SJSA1 (cell line): ENCODE data around the gene MARF1. TPM values are rescaled to one million over a fixed set of nuclear protein-coding genes. Genes with fewer than 3 reads are reported as not detected.

Experiments
- DNase-seq, 2 experiments: peaks; one replicate each; pipeline ENCODE4 v3.0.0-alpha.2; 2015 to 2020; ENCODE audit warnings: low spot score in 2 of 2, low read depth in 1 of 2
- H3K27ac ChIP-seq: fragments of 250-450 bp; sonication (Bioruptor Pico); 2 replicates; pipeline ENCODE4 v1.5.1; 2020; ENCODE audit warnings: mild to moderate bottlenecking, moderate library complexity
- H3K27me3 ChIP-seq: fragments of 250-450 bp; sonication (Bioruptor Pico); replicated peaks from 2 replicates; pipeline ENCODE4 v1.5.1; 2020; ENCODE audit warnings: mild to moderate bottlenecking, moderate library complexity
- H3K36me3 ChIP-seq: fragments of 250-450 bp; sonication (Bioruptor Pico); 2 replicates; pipeline ENCODE4 v1.5.1; 2020; ENCODE audit warnings: mild to moderate bottlenecking
- H3K4me1 ChIP-seq: fragments of 250-450 bp; sonication (Bioruptor Pico); replicated peaks from 2 replicates; pipeline ENCODE4 v1.6.1; 2021; ENCODE audit warnings: mild to moderate bottlenecking
- H3K4me3 ChIP-seq: fragments of 250-450 bp; sonication (Bioruptor Pico); 2 replicates; pipeline ENCODE4 v1.5.1; 2020; ENCODE audit warnings: mild to moderate bottlenecking
- H3K9me3 ChIP-seq: fragments of 250-450 bp; sonication (Bioruptor Pico); replicated peaks from 2 replicates; pipeline ENCODE4 v1.5.1; 2020; ENCODE audit warnings: mild to moderate bottlenecking
- total RNA-seq: library from RNA; depleted of rRNA; stranded (reverse); fragments of >200 nt; shearing (Covaris generic); gene quantifications from 2 replicates; pipeline ENCODE4 v1.2.3, GENCODE V29; 2014

Gene MARF1
- total RNA-seq, 1 experiment from 2014 or later = 5.8 TPM

DNA sequence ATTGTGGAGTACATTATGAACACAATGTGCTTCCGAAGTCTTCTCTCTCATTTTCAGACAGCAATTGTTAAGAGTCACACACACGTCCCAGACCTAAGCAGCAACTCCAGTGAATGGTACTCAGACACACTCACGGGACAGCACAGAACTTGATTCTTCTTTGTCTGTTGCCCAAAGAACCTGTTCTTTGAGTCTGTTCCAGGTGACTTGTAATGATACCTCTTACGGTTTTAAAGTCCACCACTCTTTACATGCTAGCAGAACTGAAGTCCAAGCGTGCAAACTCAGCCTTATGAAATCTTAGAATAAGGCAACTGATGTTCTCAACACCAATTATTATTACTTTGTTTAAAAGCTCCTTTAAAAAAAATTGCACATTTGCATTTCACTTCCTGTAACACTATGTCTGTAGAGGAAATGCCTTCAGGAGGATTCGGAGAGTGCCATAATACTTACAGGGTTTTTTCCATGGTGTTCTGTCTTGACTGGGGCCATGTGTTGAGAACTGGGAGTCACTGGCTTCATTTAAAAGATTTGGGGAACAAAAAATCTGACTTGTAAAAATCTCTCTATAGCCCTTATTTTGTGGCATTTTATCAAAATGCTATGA lies 48.1 kb downstream of the MARF1 start:
- Histone ChIP-seq H3K4me3 (no peak overlapping the region), H3K36me3 (peaks cover 35% of the 10 kb centered on the region), H3K9me3 (no peaks in the 10 kb centered on the region), H3K4me1 (peaks cover 13% of the 10 kb centered on the region), H3K27ac (no peak overlapping the region), H3K27me3 (no peaks in the 10 kb centered on the region)
- DNase-seq = no peak

DNA sequence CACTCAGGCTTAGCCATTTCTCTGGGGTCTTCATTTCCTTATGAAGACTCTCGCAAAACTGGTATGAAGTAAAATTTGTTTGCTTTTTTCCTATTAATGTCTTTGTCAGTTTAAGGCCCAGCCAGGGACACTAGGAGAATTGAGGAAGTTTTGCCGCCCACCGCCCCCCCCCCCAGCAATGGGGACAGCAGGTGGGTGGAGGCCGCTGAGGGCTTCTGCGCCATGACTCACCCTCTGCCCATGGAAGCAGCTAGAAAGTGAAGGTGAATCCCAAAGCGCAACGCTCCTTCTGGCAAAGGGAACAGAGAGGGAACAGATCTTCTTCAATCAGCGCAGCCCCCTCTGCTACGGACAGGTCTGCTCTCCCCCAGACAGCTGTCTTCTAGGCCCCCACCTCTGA lies 49.7 kb downstream of the MARF1 start:
- DNase-seq = no peak
- peaks cover 37% of the 10 kb centered on the region for H3K36me3 ChIP-seq
- no peaks in the 10 kb centered on the region for H3K27me3 ChIP-seq
- H3K27ac ChIP-seq = no peak overlapping the region
- no peak overlapping the region for H3K4me3 ChIP-seq
- H3K4me1 ChIP-seq = peaks cover 13% of the 10 kb centered on the region
- H3K9me3 ChIP-seq = no peaks in the 10 kb centered on the region

DNA sequence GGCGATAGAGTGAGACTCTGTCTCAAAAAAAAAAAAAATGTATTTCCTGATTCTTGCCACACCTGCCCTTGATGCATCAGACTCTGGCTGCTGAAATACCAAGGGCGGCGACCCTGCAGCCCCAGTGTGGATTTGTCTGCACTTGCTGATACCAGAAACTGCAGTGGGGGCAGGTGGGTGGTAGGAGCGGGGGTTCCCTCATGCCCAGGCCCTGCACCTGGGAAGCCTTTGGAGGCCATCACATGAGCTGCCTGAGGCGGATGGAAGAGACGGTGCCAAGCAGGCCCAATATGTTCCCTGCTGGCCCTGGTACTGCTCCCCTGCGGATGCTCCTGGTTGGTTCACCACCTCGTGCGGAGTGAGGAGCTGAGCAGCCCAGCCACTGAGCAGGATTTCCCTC lies 50.6 kb downstream of the MARF1 start:
- H3K4me3 ChIP-seq = no peak overlapping the region
- H3K36me3 ChIP-seq = peaks cover 36% of the 10 kb centered on the region
- H3K27me3 ChIP-seq = no peaks in the 10 kb centered on the region
- H3K27ac ChIP-seq = no peak overlapping the region
- H3K9me3 ChIP-seq = no peaks in the 10 kb centered on the region; the same call in 1 of the 2 replicates
- no peak for DNase-seq
- H3K4me1 ChIP-seq = peaks cover 13% of the 10 kb centered on the region

DNA sequence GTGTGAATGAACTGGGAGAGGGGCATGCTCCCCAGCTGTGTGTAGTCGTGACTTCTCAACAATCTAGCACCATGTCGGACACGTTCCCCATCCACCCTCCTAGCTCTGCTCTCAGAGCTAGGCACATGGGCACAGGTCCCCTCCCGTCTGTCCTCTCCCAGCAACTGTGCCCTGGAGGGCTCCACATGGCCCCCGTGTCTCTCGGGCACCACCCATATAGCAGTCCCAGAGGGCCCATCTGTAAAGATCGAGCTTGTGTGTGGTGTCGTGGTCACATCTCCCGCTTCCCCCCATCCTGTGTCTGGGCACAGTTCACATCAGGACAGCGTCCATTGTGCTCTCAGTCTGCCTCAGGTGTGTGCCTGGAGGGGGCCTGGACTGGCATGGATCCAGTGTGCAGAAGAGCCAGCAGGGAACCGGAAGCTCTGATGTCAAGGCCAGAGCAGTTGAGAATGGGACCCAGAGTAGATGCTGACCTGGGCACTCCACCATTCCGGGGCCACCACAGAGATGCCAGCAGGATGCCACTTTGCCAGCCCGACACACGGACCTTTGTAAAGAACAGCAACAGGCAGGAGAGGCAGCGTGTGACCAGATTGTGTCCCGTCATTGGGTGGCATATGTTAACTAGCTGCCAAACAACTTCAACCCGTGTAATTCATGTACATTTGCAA lies 55.7 kb downstream of the MARF1 start:
- Histone ChIP-seq H3K4me1 (peaks cover 13% of the 10 kb centered on the region), H3K36me3 (peaks cover 52% of the 10 kb centered on the region), H3K4me3 (no peak overlapping the region), H3K9me3 (peaks cover 10% of the 10 kb centered on the region), H3K27ac (no peak overlapping the region), H3K27me3 (no peaks in the 10 kb centered on the region)
- DNase-seq = no peak

DNA sequence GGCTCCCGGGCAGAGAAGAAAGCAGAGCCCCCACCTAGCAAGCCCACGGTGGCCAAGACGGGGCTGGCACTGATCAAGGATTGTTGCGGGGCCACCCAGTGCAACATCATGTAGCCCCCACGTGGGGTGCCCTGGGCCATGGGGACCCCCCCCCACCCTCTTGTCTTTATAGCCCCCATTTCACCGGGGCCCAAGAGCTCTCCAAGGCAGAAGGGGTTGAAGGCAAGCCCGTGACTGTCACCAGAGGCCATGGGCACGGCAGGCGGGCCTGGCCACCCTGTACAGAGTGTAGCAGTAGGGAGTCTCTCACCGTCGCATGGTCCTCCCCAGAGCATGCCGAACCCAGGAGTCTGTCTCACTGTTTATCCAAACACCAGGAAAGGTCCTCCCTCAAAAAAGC lies 56.2 kb downstream of the MARF1 start:
- Histone ChIP-seq H3K4me3 (no peak overlapping the region), H3K4me1 (peaks cover 13% of the 10 kb centered on the region), H3K36me3 (peaks cover 52% of the 10 kb centered on the region), H3K27me3 (no peaks in the 10 kb centered on the region), H3K9me3 (peaks cover 10% of the 10 kb centered on the region), H3K27ac (no peak overlapping the region)
- DNase-seq = no peak

DNA sequence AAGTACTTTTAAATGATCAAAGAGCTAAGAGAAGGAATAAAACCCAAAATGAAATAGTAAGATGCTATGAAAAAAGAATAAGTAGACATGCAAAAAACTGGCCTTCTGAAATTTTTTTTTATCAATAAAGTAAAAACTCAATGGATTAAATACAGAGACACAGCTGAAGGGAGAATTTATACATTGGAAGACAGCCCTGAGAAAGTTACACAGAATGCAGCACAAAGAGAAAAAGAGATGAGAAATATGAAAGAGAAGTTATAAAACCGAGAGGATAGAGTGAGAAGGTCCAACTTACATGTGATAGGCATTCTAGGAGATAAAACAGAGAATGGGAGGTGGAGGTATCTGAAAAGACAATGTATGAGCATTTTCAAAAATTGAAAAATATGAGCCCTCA lies 57.0 kb downstream of the MARF1 start:
- no peak for DNase-seq
- H3K27me3 ChIP-seq = no peaks in the 10 kb centered on the region
- peaks cover 10% of the 10 kb centered on the region for H3K9me3 ChIP-seq
- H3K4me3 ChIP-seq = no peak overlapping the region
- H3K4me1 ChIP-seq = peaks cover 7% of the 10 kb centered on the region
- H3K27ac ChIP-seq = no peak overlapping the region
- peaks cover 56% of the 10 kb centered on the region for H3K36me3 ChIP-seq

DNA sequence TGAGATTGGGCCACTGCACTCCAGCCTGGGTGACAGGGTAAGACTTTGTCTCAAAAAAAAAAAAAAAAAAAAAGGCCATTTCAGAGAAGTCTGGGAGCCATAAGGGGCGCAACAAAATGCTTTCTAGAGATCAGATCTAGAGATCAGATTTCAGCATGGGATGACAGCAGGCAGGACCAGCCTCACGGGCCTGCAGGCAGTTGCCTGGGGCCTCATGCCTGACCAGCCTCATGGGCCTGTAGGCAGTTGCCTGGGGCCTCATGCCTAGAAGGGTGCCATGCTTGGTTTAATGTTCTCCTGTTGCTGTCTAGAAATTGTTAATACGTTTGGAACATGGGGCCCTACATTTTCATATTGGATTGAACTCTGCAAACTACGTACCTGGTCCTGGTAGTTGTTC lies 59.4 kb downstream of the MARF1 start:
- H3K4me3 ChIP-seq = no peak overlapping the region
- DNase-seq = no peak
- H3K36me3 ChIP-seq = peaks cover 49% of the 10 kb centered on the region
- H3K27ac ChIP-seq = no peak overlapping the region
- peaks cover 10% of the 10 kb centered on the region for H3K9me3 ChIP-seq
- no peaks in the 10 kb centered on the region for H3K4me1 ChIP-seq
- no peaks in the 10 kb centered on the region for H3K27me3 ChIP-seq

DNA sequence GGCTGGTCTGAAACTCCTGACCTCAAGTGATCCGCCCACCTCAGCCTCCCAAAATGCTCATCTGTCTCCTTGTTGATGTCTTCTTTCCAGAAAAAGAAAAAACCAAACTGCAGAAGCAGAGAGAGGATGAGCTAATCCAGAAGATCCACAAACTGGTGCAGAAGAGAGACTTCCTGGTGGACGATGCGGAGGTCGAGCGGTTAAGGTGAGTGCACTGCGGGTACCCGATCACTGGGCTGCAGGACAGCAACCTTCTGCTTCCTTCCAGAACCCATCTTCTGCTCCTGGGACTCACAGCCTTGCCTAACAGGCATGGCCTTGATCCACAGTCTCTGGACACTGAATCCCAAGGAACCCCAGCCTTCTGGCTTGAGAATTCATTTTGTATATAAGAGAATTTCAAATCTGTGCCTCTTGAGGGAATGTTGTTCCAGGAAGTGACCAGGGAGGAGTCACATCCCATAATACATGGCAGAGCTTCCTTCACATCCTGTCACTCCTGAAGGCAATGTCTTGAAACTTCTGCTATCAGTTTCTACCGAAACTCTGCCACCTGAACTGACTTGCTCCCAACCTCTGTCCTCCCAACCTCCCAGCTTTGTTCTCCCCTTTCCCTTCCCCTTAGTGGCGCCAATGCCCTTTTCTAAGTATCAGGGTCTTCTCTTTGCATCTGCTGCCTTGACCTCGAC lies 61.7 kb downstream of the MARF1 start:
- H3K27ac ChIP-seq = no peak overlapping the region
- H3K36me3 ChIP-seq = peaks cover 28% of the 10 kb centered on the region
- H3K4me3 ChIP-seq = no peak overlapping the region
- no peaks in the 10 kb centered on the region for H3K4me1 ChIP-seq
- peaks cover 6% of the 10 kb centered on the region for H3K9me3 ChIP-seq
- no peak for DNase-seq
- H3K27me3 ChIP-seq = no peaks in the 10 kb centered on the region

DNA sequence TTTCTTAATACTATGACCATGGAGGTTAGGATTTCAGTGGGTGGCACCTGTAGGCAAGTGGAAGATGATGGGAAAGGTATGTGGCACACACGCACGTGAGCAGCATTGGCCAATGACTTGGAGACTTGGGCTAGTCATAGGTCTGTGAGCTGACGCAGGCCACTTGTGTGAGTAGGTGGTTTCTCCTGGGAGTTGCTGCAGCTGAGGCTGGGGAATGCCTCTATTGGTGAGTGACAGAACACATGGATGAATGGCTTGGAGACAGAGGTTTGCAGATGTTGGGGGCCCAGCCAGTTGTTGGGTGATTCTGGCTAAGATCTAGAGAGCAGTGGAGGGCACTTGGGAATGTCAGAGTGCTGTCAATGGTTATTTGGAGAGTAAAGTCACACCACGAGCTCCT lies 64.1 kb downstream of the MARF1 start:
- Histone ChIP-seq H3K4me1 (no peaks in the 10 kb centered on the region), H3K36me3 (peaks cover 11% of the 10 kb centered on the region), H3K9me3 (no peaks in the 10 kb centered on the region), H3K27me3 (no peaks in the 10 kb centered on the region), H3K4me3 (no peak overlapping the region), H3K27ac (no peak overlapping the region)
- no peak for DNase-seq

DNA sequence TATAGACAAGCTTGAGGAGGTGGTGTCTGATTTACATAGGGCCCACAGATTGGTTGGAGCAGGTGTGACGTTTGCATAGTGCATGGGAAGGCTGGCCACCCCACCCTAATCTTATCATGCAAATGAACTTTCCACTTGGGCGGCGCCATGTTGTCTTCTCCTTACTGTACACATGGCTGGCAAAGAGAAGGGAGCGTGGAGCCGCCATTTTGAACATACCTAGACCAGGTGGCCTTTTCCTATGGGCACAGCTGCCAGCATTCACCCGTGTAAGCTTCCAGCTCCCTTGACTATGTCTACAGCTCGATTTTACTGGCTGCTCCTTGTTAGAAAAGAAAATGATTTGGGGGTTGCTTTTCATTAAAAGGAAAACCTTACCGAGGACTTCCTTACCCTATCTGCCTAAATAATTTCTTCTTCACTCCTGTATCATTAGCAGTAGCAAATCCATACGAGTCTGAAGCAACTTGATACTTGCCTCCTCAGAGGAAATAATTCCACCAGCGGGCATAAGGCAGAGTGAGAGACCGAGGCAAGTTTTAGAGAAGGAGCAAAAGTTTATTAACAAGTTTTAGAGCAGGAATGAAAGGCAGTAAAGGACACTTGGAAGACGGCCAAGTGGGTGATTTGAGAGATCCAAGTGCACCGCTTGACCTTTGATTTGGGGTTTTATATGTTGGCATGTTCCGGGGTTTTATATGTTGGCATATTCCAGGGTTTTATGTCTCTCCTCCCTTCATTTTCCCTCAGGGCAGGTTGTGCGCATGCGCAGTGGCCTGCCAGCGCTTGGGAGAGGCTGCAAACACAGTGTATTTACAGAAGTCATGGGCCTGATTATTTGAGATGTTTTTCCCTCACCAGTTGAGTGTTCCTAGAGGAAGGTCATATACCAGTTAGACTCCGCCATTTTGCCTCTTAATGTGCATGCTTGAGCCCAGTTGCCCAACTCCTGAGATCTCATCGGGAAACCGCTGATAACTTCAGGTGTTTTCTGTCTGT lies 65.7 kb downstream of the MARF1 start:
- no peaks in the 10 kb centered on the region for H3K27me3 ChIP-seq
- no peaks in the 10 kb centered on the region for H3K4me1 ChIP-seq
- no peaks in the 10 kb centered on the region for H3K9me3 ChIP-seq
- peaks cover 6% of the 10 kb centered on the region; the same call in 1 of the 2 replicates for H3K36me3 ChIP-seq
- H3K27ac ChIP-seq = no peak overlapping the region
- H3K4me3 ChIP-seq = no peak overlapping the region
- DNase-seq = no peak

DNA sequence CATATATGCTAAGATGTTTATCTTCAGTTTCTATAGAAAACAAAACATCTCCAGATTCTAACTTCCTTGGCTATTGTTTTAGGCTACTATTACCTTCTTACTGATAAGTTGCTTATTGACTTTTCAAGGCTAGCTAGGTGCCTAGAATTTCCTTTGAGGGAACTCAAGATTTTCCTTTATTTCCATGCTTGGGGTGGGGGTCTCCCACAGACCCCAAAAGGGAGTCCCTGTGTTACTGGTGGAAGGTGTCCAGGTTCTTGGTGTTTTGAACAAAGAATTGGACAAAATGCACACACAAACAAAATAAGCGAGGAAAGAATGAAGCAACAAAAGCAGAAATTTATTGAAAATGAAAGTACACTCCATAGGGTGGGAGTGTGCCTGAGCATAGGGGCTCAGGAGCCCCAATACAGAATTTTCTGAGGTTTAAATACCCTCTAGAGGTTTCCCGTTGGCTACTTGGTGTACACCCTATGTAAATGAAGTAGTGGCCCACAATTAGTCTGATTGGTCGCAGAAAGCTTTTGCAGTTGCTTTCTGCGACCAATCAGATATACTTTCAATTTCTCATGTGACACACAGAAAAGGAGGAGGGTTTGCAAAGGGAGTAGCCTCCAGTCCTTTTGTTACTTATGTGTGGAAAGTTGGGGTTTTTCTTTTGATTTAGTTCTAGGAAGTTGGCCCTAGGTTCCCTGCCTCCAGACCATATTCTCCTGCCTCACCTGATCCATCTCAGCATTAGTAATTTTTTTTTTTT lies 67.5 kb downstream of the MARF1 start:
- no peaks in the 10 kb centered on the region for H3K4me1 ChIP-seq
- no peaks in the 10 kb centered on the region for H3K9me3 ChIP-seq
- H3K4me3 ChIP-seq = no peak overlapping the region
- no peak for DNase-seq
- H3K27ac ChIP-seq = no peak overlapping the region
- no peaks in the 10 kb centered on the region for H3K27me3 ChIP-seq
- H3K36me3 ChIP-seq = 0 out of 2 replicates have a peak, but pooled peaks cover 3% of the 10 kb centered on the region

DNA sequence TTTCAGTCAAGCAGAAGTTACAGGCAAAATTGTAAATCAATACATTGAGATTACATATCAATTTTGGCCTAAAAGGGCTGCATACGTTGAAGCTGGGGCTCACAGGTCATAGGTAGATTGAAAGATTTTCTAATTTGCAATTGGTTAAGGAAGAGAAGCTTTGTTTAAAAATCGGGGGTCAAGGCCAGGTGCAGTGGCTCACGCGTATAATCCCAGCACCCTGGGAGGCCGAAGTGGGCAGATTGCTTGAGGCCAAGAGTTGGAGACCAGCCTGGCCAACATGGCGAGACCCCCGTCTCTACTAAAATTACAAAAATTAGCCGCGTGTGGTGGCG lies 68.4 kb downstream of the MARF1 start:
- Histone ChIP-seq H3K27ac (no peak overlapping the region), H3K9me3 (no peaks in the 10 kb centered on the region), H3K36me3 (0 out of 2 replicates have a peak, but pooled peaks cover 3% of the 10 kb centered on the region), H3K27me3 (no peaks in the 10 kb centered on the region), H3K4me1 (no peaks in the 10 kb centered on the region), H3K4me3 (no peak overlapping the region)
- DNase-seq = no peak
